ENCODE measurements around the gene MRPL22.

GRCh38 chr5:155008669-155009068 lies 67.8 kb downstream of the MRPL22 start:
- TF ChIP-seq CTCF (conservative IDR thresholded peaks at IDR 0.05; ENCODE audit: low read depth, low read length) (no peak), NFE2L2 (IDR thresholded peaks at IDR 0.05; ENCODE audit: low read depth, low read length) (no peak), POLR2A (IDR thresholded peaks at IDR 0.05; ENCODE audit: low read depth, low read length) (no peak), RAD21 (IDR thresholded peaks at IDR 0.05; ENCODE audit: low read length) (no peak)
